Mesodermal cell (in vitro differentiated cells): Measurements from ENCODE around the gene GRM4.

Source experiments
- H3K27ac ChIP-seq: 2 replicates; pipeline ENCODE4 v1.7.0; 2013; ENCODE audit warnings: mild to moderate bottlenecking, low read depth, low read length, moderate library complexity; ENCODE audit not compliant: severe bottlenecking
- H3K36me3 ChIP-seq: 2 replicates; pipeline ENCODE4 v1.7.1; 2013; ENCODE audit warnings: mild to moderate bottlenecking, low read length, moderate library complexity; ENCODE audit not compliant: control insufficient read depth, insufficient read depth
- H3K4me1 ChIP-seq: one replicate; pipeline ENCODE4 v1.7.1; 2013; ENCODE audit warnings: mild to moderate bottlenecking, low read length; ENCODE audit not compliant: insufficient read depth, control insufficient read depth, poor library complexity, severe bottlenecking
- H3K4me3 ChIP-seq: 2 replicates; pipeline ENCODE4 v1.7.0; 2013; ENCODE audit warnings: low read length, control low read depth, mild to moderate bottlenecking; ENCODE audit not compliant: insufficient read depth, poor library complexity, severe bottlenecking; ENCODE audit errors: extremely low read depth
- H3K9me3 ChIP-seq: 2 replicates; pipeline ENCODE4 v1.7.1; 2013; ENCODE audit warnings: mild to moderate bottlenecking, low read length, moderate library complexity; ENCODE audit not compliant: control insufficient read depth
- WGBS, 2 experiments: methylation state at CpG; one replicate each; pipeline ENCODE4 v1.1.5; 2013; ENCODE audit warnings: missing lambda C conversion rate in 2 of 2; ENCODE audit not compliant: insufficient coverage in 2 of 2; 5-methylcytosine and 5-hydroxymethylcytosine counted together

Gene GRM4

GRCh38 chr6:34000281-34000680 is 145.6 kb downstream of the GRM4 start:
- no peaks in the 10 kb centered on the region for H3K36me3 ChIP-seq
- H3K9me3 ChIP-seq: no peaks in the 10 kb centered on the region
- peaks cover under 1% of the 10 kb centered on the region for H3K4me1 ChIP-seq
- 84 to 93% methylated on average over 3 to 4 of the region's 5 CpGs for WGBS, 2 experiments
- no peak overlapping the region for H3K4me3 ChIP-seq
- no peak overlapping the region for H3K27ac ChIP-seq

GRCh38 chr6:33999567-33999966 is 146.3 kb downstream of the GRM4 start:
- H3K36me3 ChIP-seq: no peaks in the 10 kb centered on the region
- H3K9me3 ChIP-seq: no peaks in the 10 kb centered on the region
- H3K4me1 ChIP-seq: no peaks in the 10 kb centered on the region
- no peak overlapping the region for H3K4me3 ChIP-seq
- 80 to 92% methylated on average over 1 to 3 of the region's 4 CpGs for WGBS, 2 experiments
- H3K27ac ChIP-seq: no peak overlapping the region

GRCh38 chr6:33998660-33999059 is 147.2 kb downstream of the GRM4 start:
- 90 to 100% methylated on average over 2 to 4 of the region's 5 CpGs for WGBS, 2 experiments

GRCh38 chr6:33997265-33997664 is 148.6 kb downstream of the GRM4 start:
- H3K36me3 ChIP-seq: no peaks in the 10 kb centered on the region
- no peaks in the 10 kb centered on the region for H3K4me1 ChIP-seq
- H3K9me3 ChIP-seq: no peaks in the 10 kb centered on the region
- no CpG with 5 or more reads among the region's 1 CpG for whole genome bisulfite sequencing, 2 experiments
- no peak overlapping the region for H3K4me3 ChIP-seq
- H3K27ac ChIP-seq: no peak overlapping the region

More at GRCh38 chr6:33998660-33999059, 147.2 kb downstream of the GRM4 start:
- Histone ChIP-seq H3K27ac (no peak overlapping the region), H3K4me1 (no peaks in the 10 kb centered on the region), H3K36me3 (no peaks in the 10 kb centered on the region), H3K9me3 (no peaks in the 10 kb centered on the region), H3K4me3 (no peak overlapping the region)

GRCh38 chr6:33996120-33996475 is 149.8 kb downstream of the GRM4 start:
- Histone ChIP-seq H3K4me1 (no peaks in the 10 kb centered on the region), H3K4me3 (no peak overlapping the region), H3K36me3 (no peaks in the 10 kb centered on the region), H3K9me3 (no peaks in the 10 kb centered on the region), H3K27ac (no peak overlapping the region)
- 74 to 78% methylated on average over 4 to 5 of the region's 5 CpGs for WGBS, 2 experiments

- Histone ChIP-seq H3K4me3 (no peak overlapping the region), H3K9me3 (no peaks in the 10 kb centered on the region), H3K36me3 (no peaks in the 10 kb centered on the region), H3K4me1 (no peaks in the 10 kb centered on the region), H3K27ac (no peak overlapping the region)
- WGBS, 2 experiments: 81 to 85% methylated on average over 8 of the region's 9 CpGs
Measured at GRCh38 chr6:33995309-33996119, 150.4 kb downstream of the GRM4 start.

- 82 to 88% methylated on average over 7 to 9 of the region's 12 CpGs for WGBS, 2 experiments
- Histone ChIP-seq H3K36me3 (no peaks in the 10 kb centered on the region), H3K4me1 (no peaks in the 10 kb centered on the region), H3K9me3 (no peaks in the 10 kb centered on the region), H3K27ac (no peak overlapping the region), H3K4me3 (no peak overlapping the region)
Measured at GRCh38 chr6:33994472-33995308, 151.2 kb downstream of the GRM4 start.

GRCh38 chr6:33993653-33994471 is 152.0 kb downstream of the GRM4 start:
- Histone ChIP-seq H3K9me3 (no peaks in the 10 kb centered on the region), H3K27ac (no peak overlapping the region)
- 72 to 73% methylated on average over 15 to 18 of the region's 21 CpGs for WGBS, 2 experiments

GRCh38 chr6:33993091-33993490 is 152.8 kb downstream of the GRM4 start:
- H3K9me3 ChIP-seq: no peaks in the 10 kb centered on the region
- no peaks in the 10 kb centered on the region for H3K36me3 ChIP-seq
- H3K27ac ChIP-seq: no peak overlapping the region
- H3K4me1 ChIP-seq: no peaks in the 10 kb centered on the region
- no peak overlapping the region for H3K4me3 ChIP-seq
- 82 to 93% methylated on average over 7 to 10 of the region's 11 CpGs for WGBS, 2 experiments

More at GRCh38 chr6:33993653-33994471, 152.0 kb downstream of the GRM4 start:
- Histone ChIP-seq H3K4me1 (no peaks in the 10 kb centered on the region), H3K36me3 (no peaks in the 10 kb centered on the region), H3K4me3 (no peak overlapping the region)

- H3K4me1 ChIP-seq: no peaks in the 10 kb centered on the region
- WGBS, 2 experiments: 91 to 94% methylated on average over 13 of the region's 13 CpGs
- no peaks in the 10 kb centered on the region for H3K36me3 ChIP-seq
- H3K9me3 ChIP-seq: no peaks in the 10 kb centered on the region
- H3K4me3 ChIP-seq: no peak overlapping the region
- no peak overlapping the region for H3K27ac ChIP-seq
Measured at GRCh38 chr6:33992191-33992590, 153.7 kb downstream of the GRM4 start.
